T-helper 9 cell (primary cell): ENCODE data around the gene SMTN.
"Not testable (repeated sequence)": the region's sequence is repeated elsewhere in the genome, so short reads cannot be mapped to it uniquely, and the experiment has no call there.

Experiments
- DNase-seq: peaks from one replicate; pipeline ENCODE4 v3.0.0-alpha.2; 2020
- total RNA-seq, 2 donors: gene quantifications; one replicate each; lab custom pipeline; 2026; lab: John Stamatoyannopoulos, UW

SMTN gene
- 0.24 to 1.9 reads per million in 2 donors for total RNA-seq

GRCh38 chr22:31080848-31081649 is at the start of gene SMTN:
SMTN (plus strand) TSS chr22:31081318; CDS start chr22:31083259, 1,941 bp downstream.
- peak; percentile 84 for DNase-seq

GRCh38 chr22:31036671-31037550 is 44.2 kb upstream of the SMTN start:
- DNase-seq, result no peak

DNA sequence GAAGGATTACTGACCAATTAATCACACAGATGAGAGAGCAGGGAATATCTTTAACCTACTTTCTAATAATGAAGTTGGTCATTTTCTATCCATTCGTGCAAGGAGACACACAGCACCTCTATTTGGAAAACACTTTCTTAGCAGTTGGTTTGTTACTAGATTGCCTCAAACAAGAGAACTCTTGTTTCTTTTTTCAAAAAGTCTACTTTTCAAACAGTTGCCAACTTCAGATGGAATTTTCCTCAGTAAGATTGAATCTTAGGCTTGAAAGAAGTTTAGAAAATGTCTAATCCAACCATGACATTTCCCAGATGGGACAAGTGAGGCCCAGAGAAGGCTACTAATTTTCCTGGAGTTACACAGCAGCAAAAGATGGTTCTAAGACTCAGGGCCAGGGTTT is 42.4 kb upstream of the SMTN start:
- DNase-seq, result no peak

DNA sequence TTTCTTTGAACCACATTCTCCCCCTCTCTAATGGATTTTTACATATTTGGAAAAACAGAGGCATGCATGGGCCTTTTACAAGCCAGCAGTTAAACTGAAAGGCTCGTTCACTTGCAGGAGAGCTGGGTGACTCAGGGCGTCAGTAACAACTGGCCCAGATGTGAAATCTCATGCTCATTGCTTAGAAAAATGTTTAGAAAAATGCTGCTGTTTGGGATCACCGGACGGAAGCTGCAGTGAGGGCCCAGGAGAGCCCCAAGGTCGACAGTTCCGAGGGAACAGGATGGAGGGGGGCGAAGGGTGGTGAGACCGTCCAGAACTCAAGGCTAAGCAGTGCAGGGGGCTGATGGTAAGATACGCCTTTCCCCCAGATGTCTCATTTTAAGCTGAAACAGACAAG is 41.7 kb upstream of the SMTN start:
- DNase-seq, result no peak

DNA sequence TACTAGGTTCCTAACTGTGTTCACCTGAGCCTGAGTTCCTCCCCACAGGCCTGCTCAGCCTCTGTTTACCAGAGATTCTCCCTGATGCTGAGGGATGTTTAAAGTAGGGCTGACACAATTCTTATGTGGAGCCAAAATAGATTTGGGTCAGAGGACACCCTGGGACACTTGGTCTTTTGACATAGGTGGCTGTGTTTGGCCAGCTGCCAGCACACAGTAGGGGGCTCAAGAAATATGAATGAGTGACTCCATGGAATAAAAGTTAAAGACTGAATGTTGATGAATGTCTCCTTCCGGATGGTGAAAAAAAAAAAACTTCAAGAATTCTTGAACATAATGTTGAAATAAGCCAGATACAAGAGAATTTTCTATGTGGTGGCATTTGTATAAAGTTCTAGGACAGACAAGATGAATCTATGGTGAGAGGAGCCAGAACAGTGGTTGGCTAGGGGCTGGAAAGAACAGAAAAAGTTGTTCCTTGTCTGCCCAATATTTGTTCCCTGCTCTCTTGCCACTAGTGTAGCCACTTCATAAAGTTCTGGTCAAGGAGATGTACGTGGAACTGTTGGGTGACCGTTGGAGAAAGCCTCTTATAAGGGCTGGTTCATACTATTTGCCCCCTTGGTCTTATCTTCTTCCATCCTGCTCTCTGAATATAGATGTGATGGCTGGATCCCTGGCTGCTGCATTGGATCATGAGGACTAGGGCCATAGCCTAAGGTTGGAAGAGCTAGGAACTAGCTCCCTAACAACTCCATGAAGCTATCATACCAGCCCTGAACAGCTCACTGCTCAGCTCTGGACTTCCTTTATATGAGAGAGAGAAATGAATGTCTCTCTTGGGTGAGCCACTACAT is 40.3 kb upstream of the SMTN start:
- no peak for DNase-seq

- DNase-seq, result no peak
Observed at GRCh38 chr22:31044262-31044861, 36.8 kb upstream of the SMTN start.

DNA sequence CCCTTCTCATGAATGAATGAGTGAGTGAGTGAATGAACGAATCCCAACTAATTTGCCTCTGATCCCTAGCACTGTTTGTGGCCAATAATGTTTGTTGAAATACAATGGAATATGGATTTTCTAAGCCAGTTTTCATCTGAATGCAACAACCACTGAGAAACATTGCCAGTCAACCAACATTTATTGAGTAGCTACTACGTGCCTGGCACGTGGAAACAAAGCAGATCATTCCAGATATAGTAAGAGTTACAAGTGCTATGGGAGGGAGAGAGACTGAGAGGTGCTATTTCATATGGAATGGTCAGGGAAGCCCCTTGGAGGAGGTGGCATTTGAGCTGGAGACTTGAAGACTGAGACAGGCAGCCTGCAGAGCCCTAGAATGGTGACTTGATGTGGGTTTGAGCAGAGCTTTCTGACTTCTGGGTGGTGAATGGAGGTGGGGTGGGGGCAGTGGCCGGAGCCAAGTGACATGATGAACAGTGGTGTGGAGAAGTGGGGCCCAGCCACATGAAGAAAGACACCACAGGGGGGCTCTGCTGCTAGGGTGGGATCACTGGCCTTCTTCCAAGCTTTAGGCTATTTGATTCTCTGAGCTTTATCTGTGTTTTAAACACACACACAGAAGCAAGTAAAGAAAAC is 35.1 kb upstream of the SMTN start:
- no peak for DNase-seq

DNA sequence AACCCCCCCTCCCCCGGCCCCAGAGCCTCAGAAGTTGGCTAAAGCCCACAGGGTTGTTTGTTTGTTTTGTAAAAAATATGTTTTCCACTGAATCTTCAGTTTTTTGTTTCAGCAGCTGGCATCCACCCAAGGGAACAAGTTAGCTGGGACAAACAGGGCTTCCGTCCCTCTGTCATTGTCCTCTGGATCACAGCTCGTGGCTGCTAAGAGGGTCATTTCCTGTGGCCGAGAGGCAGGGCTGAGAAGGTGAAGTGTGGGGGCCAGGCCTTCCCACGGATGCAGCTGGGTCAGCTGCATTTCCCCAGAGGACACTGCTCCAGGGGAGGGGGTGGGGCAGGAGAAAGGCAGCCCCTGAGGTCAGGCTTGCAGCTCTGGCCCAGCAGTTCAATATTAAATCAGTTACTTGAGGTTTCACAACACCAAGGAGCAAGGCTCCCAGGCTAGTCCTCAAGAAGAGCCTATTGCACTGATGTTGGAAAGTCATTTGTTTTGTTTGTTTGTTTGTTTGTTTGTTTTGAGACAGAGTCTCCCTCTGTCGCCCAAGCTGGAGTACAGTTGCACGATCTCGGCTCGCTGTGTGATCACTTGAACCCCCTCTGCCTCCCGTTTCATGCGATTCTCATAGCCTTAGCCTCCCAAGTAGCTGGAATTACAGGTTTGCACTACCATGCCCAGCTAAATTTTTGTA is 34.4 kb upstream of the SMTN start:
- no peak for DNase-seq

DNA sequence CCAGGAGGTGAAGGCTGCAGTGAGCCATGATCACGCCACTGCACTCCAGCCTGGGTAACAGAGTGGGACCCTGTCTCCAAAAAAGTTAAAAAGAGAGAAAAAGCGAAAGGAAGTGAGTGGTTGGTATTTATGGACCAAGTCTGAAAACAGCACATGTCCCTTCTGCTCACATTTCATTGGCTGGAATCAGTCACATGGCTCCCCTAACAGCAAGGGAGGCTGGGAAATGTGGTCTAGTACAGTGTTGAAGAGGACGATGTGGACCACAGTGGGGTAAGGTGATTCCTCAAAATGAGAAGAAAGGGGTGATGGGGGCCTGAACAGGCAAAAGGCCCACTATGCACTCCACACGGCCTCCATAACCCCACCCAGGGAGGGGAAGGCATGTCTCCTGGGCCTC is 32.5 kb upstream of the SMTN start:
- DNase-seq, result no peak

DNA sequence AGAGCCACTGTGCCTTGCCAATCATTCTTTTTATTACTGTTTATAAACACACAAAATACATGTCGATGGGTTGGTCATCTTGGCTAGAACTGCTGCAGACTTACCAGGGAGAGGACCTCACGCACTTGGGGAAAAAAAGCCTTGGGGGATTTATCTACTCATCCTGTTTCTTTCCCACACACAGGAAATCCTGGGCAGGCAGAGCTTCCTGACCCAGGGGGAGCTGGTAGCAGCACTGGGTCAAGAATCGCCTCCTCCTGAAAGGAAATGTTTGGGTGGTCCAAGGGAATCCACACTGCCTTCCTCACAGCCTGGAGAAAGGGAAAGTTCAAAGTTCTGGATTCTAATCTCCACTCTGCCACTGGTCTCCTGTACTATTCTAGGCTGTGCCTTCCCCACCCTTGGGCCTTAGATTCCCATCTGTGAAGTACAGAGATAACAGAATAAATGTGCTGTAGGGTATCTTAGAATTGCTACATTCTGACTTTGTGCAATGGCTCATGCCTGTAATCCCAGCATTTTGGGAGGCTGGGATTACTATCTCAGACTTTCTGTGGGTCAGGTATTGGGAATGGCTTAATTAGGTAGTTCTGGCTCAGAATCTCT is 31.2 kb upstream of the SMTN start:
- DNase-seq, result no peak

GRCh38 chr22:31055117-31055634 is 25.9 kb upstream of the SMTN start:
- DNase-seq, result no peak

- no peak for DNase-seq
Observed at GRCh38 chr22:31055635-31056159, 25.4 kb upstream of the SMTN start.

GRCh38 chr22:31056986-31057599 is 24.0 kb upstream of the SMTN start:
- DNase-seq, result no peak

GRCh38 chr22:31059663-31060062 is 21.5 kb upstream of the SMTN start:
- DNase-seq, result not testable (repeated sequence)

DNA sequence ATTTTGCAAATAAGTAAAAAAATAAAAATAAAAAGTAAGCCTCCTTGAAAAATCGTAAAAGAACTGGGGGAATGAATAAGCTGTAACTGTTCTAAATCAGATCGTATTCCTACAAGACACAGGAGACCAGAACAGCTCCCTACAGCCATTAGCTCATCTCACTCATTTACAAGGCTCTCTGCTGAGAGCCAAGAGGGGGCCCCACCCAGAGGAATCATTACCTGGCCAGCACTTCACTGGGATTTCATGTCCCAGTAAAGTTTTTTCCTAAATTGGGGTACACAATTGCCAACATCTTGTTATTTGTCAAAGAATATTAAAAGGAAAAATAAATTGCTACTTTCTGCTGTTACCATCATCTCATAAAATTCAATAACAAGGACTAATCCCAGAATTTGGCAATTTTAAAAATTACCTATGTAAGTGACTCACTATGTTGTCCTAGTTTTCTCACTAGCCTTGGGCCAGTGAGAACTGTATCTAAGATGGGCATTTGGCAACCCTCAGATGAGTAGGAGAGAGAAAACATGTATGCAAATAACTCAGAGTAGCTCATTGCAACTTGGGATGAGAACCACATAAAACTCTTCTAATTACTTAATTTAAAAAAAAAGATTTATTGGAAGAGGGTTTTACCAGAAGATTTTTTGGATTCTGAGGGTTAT is 18.4 kb upstream of the SMTN start:
- no peak for DNase-seq

GRCh38 chr22:31064369-31064768 is 16.7 kb upstream of the SMTN start:
- DNase-seq, result no peak

- no peak for DNase-seq
Observed at GRCh38 chr22:31068970-31069369, 12.1 kb upstream of the SMTN start.

DNA sequence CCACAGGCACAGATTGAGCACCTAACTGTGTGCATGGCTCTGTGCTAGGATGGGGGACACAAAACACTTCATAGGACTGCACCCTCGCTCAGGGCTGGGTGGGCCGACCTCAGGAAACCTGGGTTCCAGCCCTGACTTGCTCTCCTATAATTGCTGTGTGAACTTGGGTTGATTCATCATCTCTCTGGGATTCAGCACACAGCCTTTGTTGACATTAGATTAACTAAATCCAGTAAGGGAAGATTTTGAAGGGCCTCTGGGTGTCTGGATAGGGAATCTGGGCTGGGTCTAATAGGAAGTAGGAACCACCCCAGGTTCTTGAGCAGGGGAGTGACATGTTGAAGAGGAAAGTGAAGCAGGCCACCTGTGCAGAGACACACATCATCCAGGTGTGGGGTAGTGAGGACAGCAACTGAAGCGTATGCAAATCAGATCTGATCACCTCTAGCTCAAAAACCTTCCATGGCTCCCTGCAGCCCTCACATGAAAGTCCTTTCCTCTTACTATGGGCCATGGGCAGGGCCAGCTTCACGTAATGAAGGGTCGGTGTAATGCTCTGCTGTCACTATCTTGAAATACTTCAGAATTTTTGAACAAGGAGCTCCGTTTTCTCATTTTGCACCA is 11.3 kb upstream of the SMTN start:
- DNase-seq, result not testable (repeated sequence)

- DNase-seq, result not testable (repeated sequence)
Observed at GRCh38 chr22:31073125-31073524, 8.0 kb upstream of the SMTN start.
